GM23338 (cell line): ENCODE results near the gene NR1D1.

Source experiments
- CREB1 ChIP-seq: fragments of 250-450 bp; sonication (Bioruptor Pico); IDR thresholded peaks from 2 replicates; pipeline ENCODE4 v1.5.0; 2020; ENCODE audit warnings: low read depth, mild to moderate bottlenecking, moderate library complexity
- EZH2phosphoT487 ChIP-seq: fragments of 200-600 bp; sonication (generic); IDR thresholded peaks from one replicate; pipeline ENCODE4 v1.8.1; 2018; ENCODE audit warnings: antibody characterized with exemption; ENCODE audit not compliant: unreplicated experiment
- REST ChIP-seq: IDR thresholded peaks from one replicate; pipeline ENCODE4 v1.6.1; 2018; ENCODE audit warnings: antibody characterized with exemption; ENCODE audit not compliant: unreplicated experiment
- ZNF114 ChIP-seq: fragments of 250-450 bp; sonication (Bioruptor Pico); IDR thresholded peaks from 2 replicates; pipeline ENCODE4 v1.5.0; 2020; ENCODE audit warnings: mild to moderate bottlenecking, moderate library complexity
- TF ChIP-seq, protein P1 (sequence below), 2 experiments: fragments of 200-600 bp in 1 of 2; sonication (generic) in 1 of 2; conservative IDR thresholded peaks; 2 replicates each; pipeline versions ENCODE4 v1.5.1 to v1.6.1; 2016 to 2017; ENCODE audit warnings: antibody characterized with exemption in 2 of 2, low read depth in 2 of 2, mild to moderate bottlenecking in 2 of 2, moderate library complexity in 1 of 2

DNA sequence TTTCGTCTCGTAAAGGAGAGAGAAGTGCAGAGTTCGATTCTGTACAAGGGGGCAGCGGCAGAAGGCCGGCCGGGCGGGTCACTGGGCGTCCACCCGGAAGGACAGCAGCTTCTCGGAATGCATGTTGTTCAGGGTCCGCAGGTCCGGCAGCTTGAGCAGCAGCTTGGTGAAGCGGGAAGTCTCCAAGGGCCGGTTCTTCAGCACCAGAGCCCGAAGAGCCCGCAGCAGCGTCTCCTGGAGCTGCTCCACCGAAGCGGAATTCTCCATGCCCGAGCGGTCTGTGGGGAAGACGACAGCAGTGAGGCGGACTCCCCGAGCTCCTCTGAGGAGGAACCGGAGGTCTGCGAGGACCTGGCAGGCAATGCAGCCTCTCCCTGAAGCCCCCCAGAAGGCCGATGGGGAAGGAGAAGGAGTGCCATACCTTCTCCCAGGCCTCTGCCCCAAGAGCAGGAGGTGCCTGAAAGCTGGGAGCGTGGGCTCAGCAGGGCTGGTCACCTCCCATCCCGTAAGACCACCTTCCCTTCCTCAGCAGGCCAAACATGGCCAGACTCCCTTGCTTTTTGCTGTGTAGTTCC lies 7.3 kb downstream of the NR1D1 start:
- TF ChIP-seq, protein P1, sequence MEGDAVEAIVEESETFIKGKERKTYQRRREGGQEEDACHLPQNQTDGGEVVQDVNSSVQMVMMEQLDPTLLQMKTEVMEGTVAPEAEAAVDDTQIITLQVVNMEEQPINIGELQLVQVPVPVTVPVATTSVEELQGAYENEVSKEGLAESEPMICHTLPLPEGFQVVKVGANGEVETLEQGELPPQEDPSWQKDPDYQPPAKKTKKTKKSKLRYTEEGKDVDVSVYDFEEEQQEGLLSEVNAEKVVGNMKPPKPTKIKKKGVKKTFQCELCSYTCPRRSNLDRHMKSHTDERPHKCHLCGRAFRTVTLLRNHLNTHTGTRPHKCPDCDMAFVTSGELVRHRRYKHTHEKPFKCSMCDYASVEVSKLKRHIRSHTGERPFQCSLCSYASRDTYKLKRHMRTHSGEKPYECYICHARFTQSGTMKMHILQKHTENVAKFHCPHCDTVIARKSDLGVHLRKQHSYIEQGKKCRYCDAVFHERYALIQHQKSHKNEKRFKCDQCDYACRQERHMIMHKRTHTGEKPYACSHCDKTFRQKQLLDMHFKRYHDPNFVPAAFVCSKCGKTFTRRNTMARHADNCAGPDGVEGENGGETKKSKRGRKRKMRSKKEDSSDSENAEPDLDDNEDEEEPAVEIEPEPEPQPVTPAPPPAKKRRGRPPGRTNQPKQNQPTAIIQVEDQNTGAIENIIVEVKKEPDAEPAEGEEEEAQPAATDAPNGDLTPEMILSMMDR (conservative IDR thresholded peaks at IDR 0.05; ENCODE audit: low read depth in 2 of 2): no peak
- TF ChIP-seq EZH2phosphoT487 (no peak), ZNF114 (CRISPR knock-in tag) (no peak), CREB1 (CRISPR knock-in tag) (no peak), REST (no peak)
